MM.1S (cell line): Measurements from ENCODE around the gene A3GALT2.

Experiments used
- DNase-seq: peaks from one replicate; pipeline ENCODE4 v3.0.0-alpha.2; 2015
- H2AFZ ChIP-seq: fragments of 300-600 bp; sonication (generic); 2 replicates; pipeline ENCODE4 v1.6.0; 2016; ENCODE audit warnings: antibody characterized with exemption, low read length
- H3F3A ChIP-seq: fragments of 300-600 bp; sonication (generic); 2 replicates; pipeline ENCODE4 v1.6.1; 2016; ENCODE audit warnings: mild to moderate bottlenecking, antibody characterized with exemption, low read length, moderate library complexity, mixed read lengths; ENCODE audit not compliant: insufficient read depth
- H3K27ac ChIP-seq: fragments of 300-600 bp; sonication (generic); 2 replicates; pipeline ENCODE4 v1.5.1; 2016; ENCODE audit warnings: mild to moderate bottlenecking, low read length
- H3K27me3 ChIP-seq: fragments of 300-600 bp; sonication (generic); replicated peaks from 2 replicates; pipeline ENCODE4 v1.6.0; 2016; ENCODE audit warnings: low read length; ENCODE audit not compliant: insufficient read depth
- H3K36me3 ChIP-seq: fragments of 300-600 bp; sonication (generic); replicated peaks from 2 replicates; pipeline ENCODE4 v1.6.1; 2016; ENCODE audit warnings: mild to moderate bottlenecking, low read length, mixed read lengths; ENCODE audit not compliant: insufficient read depth
- H3K4me1 ChIP-seq: fragments of 300-600 bp; sonication (generic); 2 replicates; pipeline ENCODE4 v1.6.1; 2016; ENCODE audit warnings: low read length, mixed read lengths
- H3K4me2 ChIP-seq: fragments of 300-600 bp; sonication (generic); 2 replicates; pipeline ENCODE4 v1.6.0; 2016; ENCODE audit warnings: low read depth, low read length
- H3K4me3 ChIP-seq: fragments of 300-600 bp; sonication (generic); 2 replicates; pipeline ENCODE4 v1.5.1; 2016; ENCODE audit warnings: low read length, mixed read lengths
- H3K79me2 ChIP-seq: fragments of 300-600 bp; sonication (generic); 2 replicates; pipeline ENCODE4 v1.6.1; 2016; ENCODE audit warnings: mixed run types, low read length, mixed read lengths
- H3K9ac ChIP-seq: fragments of 300-600 bp; sonication (generic); 2 replicates; pipeline ENCODE4 v1.6.1; 2016; ENCODE audit warnings: low read length, mixed read lengths
- H3K9me2 ChIP-seq: fragments of 300-600 bp; sonication (generic); replicated peaks from 2 replicates; pipeline ENCODE4 v1.6.1; 2016; ENCODE audit warnings: mild to moderate bottlenecking, low read length, mixed read lengths; ENCODE audit not compliant: insufficient read depth
- H3K9me3 ChIP-seq: fragments of 300-600 bp; sonication (generic); replicated peaks from 2 replicates; pipeline ENCODE4 v1.6.1; 2016; ENCODE audit warnings: mild to moderate bottlenecking, low read length, mixed read lengths; ENCODE audit not compliant: insufficient read depth
- H4K20me1 ChIP-seq: fragments of 300-600 bp; sonication (generic); 2 replicates; pipeline ENCODE4 v1.6.1; 2016; ENCODE audit warnings: mild to moderate bottlenecking, low read length, moderate library complexity, mixed read lengths; ENCODE audit not compliant: insufficient read depth
- EZH2 ChIP-seq: fragments of 300-600 bp; sonication (generic); optimal IDR thresholded peaks from 2 replicates; pipeline ENCODE3; 2017; ENCODE audit warnings: low read depth, mild to moderate bottlenecking, antibody characterized with exemption, low read length, mixed read lengths
- EZH2phosphoT487 ChIP-seq: fragments of 300-600 bp; sonication (generic); IDR thresholded peaks from 2 replicates; pipeline ENCODE4 v1.6.1; 2018; ENCODE audit warnings: antibody characterized with exemption, low read length
- TF ChIP-seq, protein P1 (sequence below): fragments of 300-600 bp; sonication (generic); IDR thresholded peaks from 2 replicates; pipeline ENCODE4 v1.5.1; 2016; ENCODE audit warnings: antibody characterized with exemption, low read length, mixed read lengths

A3GALT2 gene

DNA sequence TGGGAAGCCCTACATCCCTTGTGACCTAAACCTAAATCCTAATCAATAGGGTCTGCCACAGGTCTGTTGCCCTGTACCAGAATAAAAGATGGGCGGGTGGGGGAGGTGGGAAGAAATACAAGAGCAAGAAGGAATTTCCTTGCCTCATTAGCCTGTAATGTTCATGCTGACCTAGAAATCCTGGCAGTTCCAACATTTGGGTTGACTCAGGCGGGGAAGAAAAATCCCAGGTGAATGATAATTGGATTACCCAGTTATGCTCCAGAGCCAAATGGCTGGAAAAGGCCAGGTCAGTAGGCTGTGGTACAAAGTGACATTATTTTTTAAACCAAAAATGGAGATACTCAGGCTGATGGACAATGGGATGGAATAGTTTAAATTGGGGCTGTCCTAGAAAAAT is 27.3 kb upstream of the A3GALT2 start:
- H3K4me3 ChIP-seq: peak overlapping the region; percentile 64
- H4K20me1 ChIP-seq: no peaks in the 10 kb centered on the region
- no peaks in the 10 kb centered on the region for H3K36me3 ChIP-seq
- H3K27me3 ChIP-seq: peaks cover 4% of the 10 kb centered on the region; the same call in 1 of the 2 replicates
- H3K9me2 ChIP-seq: no peaks in the 10 kb centered on the region
- no peak overlapping the region for H3K27ac ChIP-seq
- peak overlapping the region; percentile 79 for H3K4me2 ChIP-seq
- peak overlapping the region; percentile 49; the same call in 1 of the 2 replicates for H3K9ac ChIP-seq
- H2AFZ ChIP-seq: no peak overlapping the region
- peaks cover 24% of the 10 kb centered on the region for H3K4me1 ChIP-seq
- no peaks in the 10 kb centered on the region for H3F3A ChIP-seq
- H3K79me2 ChIP-seq: peaks cover 43% of the 10 kb centered on the region
- TF ChIP-seq EZH2 (no peak), EZH2phosphoT487 (no peak)
- TF ChIP-seq, protein P1, sequence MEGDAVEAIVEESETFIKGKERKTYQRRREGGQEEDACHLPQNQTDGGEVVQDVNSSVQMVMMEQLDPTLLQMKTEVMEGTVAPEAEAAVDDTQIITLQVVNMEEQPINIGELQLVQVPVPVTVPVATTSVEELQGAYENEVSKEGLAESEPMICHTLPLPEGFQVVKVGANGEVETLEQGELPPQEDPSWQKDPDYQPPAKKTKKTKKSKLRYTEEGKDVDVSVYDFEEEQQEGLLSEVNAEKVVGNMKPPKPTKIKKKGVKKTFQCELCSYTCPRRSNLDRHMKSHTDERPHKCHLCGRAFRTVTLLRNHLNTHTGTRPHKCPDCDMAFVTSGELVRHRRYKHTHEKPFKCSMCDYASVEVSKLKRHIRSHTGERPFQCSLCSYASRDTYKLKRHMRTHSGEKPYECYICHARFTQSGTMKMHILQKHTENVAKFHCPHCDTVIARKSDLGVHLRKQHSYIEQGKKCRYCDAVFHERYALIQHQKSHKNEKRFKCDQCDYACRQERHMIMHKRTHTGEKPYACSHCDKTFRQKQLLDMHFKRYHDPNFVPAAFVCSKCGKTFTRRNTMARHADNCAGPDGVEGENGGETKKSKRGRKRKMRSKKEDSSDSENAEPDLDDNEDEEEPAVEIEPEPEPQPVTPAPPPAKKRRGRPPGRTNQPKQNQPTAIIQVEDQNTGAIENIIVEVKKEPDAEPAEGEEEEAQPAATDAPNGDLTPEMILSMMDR: no peak
- no peaks in the 10 kb centered on the region for H3K9me3 ChIP-seq
- no peak for DNase-seq

DNA sequence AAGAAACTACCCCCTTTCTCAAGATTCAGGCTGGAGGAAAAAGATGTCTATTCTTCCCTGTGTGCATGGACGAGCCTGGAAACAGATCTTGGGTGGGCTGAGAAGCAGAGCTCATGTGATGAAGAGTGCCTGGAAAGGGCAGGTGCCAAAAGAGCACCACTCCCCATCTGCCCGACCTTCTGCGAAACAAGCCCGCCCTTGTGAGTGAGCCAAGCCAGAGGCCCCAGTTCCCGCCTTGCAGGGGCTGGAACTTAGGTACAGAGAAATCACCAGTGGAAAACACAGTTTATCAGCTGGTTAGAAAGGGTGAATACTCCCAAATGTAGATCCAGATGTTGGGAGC is 26.7 kb upstream of the A3GALT2 start:
- Histone ChIP-seq H3K79me2 (peaks cover 47% of the 10 kb centered on the region), H3K36me3 (no peaks in the 10 kb centered on the region), H3K27ac (no peak overlapping the region), H3K9ac (no peak overlapping the region), H3K27me3 (peaks cover 4% of the 10 kb centered on the region; the same call in 1 of the 2 replicates), H2AFZ (no peak overlapping the region), H3F3A (no peaks in the 10 kb centered on the region), H3K4me1 (peaks cover 24% of the 10 kb centered on the region), H3K9me3 (no peaks in the 10 kb centered on the region), H4K20me1 (no peaks in the 10 kb centered on the region), H3K4me2 (no peak overlapping the region), H3K4me3 (no peak overlapping the region), H3K9me2 (no peaks in the 10 kb centered on the region)
- no peak for DNase-seq
- TF ChIP-seq EZH2: no peak
- TF ChIP-seq, protein P1: no peak
- no peak for TF ChIP-seq EZH2phosphoT487

DNA sequence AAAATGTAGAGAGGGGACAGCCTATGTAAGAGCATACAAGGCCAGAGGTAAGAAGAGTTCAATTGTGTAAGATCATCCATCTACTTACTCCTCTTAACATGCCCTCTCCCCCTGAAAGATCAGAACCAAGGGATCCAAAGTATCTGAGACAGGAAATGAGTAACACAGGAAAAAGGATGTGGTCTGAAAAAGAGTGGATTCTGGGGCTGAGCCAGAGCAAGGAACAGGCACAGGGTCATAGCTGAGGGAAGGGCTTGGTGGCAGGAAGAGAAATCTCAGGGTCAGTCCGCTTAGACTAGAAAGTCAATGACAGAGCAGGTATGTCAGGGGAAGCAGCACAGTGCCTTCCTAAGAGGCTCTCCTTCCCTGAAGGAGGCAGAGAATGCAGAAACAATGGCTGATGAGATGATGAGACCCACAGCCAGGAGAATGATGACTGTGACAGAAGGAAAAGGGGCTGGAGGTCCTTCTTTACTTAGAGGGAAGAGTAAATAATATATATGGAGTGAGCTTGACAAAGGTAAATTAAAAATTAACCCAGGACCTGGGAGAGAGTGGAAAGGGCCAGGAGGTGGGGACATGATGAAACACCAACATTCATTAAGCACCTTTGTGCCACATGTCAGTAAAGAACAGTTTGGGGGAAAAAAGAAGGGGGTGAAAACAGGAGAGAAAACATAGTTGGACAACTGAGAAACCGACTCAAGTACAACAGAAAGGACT is 26.2 kb upstream of the A3GALT2 start:
- no peak for DNase-seq
- H3K36me3 ChIP-seq: no peaks in the 10 kb centered on the region
- H3K9me3 ChIP-seq: no peaks in the 10 kb centered on the region
- no peaks in the 10 kb centered on the region for H4K20me1 ChIP-seq
- H3F3A ChIP-seq: no peaks in the 10 kb centered on the region
- H3K27ac ChIP-seq: no peak overlapping the region
- no peak overlapping the region for H3K4me3 ChIP-seq
- H3K9ac ChIP-seq: no peak overlapping the region
- no peak overlapping the region for H3K4me2 ChIP-seq
- H3K27me3 ChIP-seq: peaks cover 4% of the 10 kb centered on the region; the same call in 1 of the 2 replicates
- H3K79me2 ChIP-seq: peaks cover 51% of the 10 kb centered on the region
- no peak overlapping the region for H2AFZ ChIP-seq
- peaks cover 24% of the 10 kb centered on the region for H3K4me1 ChIP-seq
- H3K9me2 ChIP-seq: no peaks in the 10 kb centered on the region
- TF ChIP-seq EZH2 (no peak), EZH2phosphoT487 (no peak)
- TF ChIP-seq, protein P1: no peak
